Body of pancreas (tissue), 4 donors: Measurements from ENCODE around the gene CENPU.

Source experiments
- POLR2A ChIP-seq, 3 donors: fragments of 450-650 bp; IDR thresholded peaks; one replicate each; pipeline ENCODE4 v1.6.1; 2016; ENCODE audit warnings: antibody characterized with exemption in 3 of 3, mild to moderate bottlenecking in 2 of 3
- TF ChIP-seq, protein P1 (sequence below), 7 experiments: fragments of 450-650 bp in 4 of 7; fragments of 200-600 bp in 3 of 7; sonication (generic) in 3 of 7; IDR thresholded peaks; one replicate each; pipeline ENCODE4 v1.5.1; 2016 to 2019; ENCODE audit warnings: antibody characterized with exemption in 7 of 7

DNA sequence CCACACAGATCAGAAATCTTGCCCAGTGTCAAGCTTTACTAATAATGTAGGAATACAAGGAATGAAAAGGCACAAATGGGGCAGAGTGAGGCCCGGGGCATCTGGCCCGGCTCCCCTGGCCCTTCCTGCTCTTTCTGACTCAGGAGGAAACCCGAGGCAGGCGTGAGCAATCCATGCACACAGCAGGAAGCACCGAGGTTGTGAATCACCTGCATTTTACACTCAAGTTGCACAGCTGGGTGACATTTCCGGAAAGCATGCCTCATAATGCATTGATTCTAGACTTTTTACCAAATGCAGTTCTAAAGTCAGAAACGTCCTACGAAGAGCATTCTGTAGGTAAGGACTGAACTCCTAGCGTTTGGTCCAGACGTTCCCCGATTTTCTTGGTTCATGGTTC lies 45.4 kb downstream of the CENPU start:
- TF ChIP-seq, protein P1, sequence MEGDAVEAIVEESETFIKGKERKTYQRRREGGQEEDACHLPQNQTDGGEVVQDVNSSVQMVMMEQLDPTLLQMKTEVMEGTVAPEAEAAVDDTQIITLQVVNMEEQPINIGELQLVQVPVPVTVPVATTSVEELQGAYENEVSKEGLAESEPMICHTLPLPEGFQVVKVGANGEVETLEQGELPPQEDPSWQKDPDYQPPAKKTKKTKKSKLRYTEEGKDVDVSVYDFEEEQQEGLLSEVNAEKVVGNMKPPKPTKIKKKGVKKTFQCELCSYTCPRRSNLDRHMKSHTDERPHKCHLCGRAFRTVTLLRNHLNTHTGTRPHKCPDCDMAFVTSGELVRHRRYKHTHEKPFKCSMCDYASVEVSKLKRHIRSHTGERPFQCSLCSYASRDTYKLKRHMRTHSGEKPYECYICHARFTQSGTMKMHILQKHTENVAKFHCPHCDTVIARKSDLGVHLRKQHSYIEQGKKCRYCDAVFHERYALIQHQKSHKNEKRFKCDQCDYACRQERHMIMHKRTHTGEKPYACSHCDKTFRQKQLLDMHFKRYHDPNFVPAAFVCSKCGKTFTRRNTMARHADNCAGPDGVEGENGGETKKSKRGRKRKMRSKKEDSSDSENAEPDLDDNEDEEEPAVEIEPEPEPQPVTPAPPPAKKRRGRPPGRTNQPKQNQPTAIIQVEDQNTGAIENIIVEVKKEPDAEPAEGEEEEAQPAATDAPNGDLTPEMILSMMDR (IDR thresholded peaks at IDR 0.05), result no peak
- no peak for TF ChIP-seq POLR2A (IDR thresholded peaks at IDR 0.05)
